Middle frontal gyrus (tissue), 1 donor: Measurements from ENCODE around the gene XKR7.
A peak's percentile ranks its signal among the peaks of the same experiment; 100 is the strongest.
"Not testable (repeated sequence)": the region's sequence is repeated elsewhere in the genome, so short reads cannot be mapped to it uniquely, and the experiment has no call there.

Experiments
- DNase-seq: peaks from one replicate; pipeline ENCODE4 v3.0.0-alpha.2; 2015; ENCODE audit warnings: low spot score; ENCODE audit errors: extremely low spot score

Gene XKR7

DNA sequence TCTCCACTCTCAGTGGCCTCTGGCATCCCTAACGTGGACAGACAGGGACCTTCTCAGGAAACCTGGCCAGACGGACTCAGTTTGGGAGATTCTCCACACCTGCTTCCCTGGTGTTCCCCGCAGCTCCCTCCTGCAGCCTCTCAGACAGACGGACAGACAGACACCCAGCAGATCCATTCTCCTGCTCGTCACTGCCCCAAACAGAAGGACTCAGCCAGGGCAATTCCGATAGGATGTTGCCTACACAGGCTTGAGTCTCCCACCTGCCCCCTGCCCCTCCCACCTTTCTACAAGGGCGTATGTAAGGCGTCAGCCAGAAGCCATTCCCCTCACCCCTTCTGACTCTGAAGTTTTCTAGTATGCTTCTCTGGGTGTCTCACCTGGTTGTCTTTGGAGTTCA, 42.7 kb downstream of the XKR7 start:
- DNase-seq = no peak

DNA sequence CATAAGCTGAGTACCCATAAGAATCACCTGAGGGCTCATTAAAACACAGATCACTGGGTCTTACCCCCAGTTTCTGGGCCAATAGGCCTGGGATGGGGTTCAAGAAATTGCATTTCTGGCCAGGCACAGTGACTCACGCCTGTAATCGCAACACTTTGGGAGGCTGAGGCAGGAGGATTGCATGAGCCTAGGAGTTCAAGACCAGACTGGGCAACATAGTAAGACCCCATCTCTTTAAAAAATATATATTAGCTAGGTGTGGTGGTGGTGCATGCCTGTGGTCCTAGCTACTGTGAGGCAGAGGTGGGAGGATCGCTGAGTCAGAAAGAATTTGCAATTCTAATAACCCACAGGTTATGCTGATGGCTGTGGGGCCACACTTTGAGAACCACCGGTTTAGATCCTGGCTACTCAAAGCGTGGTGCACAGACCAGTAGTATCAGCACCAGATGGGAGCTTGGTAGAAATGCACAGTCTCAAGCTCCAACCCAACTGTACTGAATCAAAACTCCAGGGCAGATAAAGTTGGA, 44.3 kb downstream of the XKR7 start:
- no peak for DNase-seq

DNA sequence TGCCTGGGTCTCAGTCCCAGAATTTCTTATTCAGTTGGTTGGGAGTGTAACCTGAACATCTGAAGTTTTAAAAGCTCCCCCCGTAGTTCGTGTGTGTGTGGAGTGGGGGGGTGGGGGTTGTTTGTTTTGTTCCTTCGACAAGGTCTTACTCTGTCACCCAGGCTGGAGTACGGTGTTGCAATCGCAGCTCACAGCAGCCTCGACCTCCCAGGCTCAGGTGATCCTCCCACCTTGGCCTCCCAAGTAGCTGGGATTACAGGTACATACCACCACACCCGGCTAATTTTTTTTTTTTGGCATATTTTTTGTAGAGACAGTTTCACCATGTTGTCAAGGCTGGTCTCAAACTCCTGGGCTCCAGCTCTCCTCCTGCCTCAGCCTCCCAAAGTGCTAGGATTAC, 45.4 kb downstream of the XKR7 start:
- DNase-seq = no peak

GRCh38 chr20:32017711-32018251, 49.8 kb downstream of the XKR7 start:
- DNase-seq = no peak

GRCh38 chr20:32018269-32019155, 50.6 kb downstream of the XKR7 start:
- no peak for DNase-seq

DNA sequence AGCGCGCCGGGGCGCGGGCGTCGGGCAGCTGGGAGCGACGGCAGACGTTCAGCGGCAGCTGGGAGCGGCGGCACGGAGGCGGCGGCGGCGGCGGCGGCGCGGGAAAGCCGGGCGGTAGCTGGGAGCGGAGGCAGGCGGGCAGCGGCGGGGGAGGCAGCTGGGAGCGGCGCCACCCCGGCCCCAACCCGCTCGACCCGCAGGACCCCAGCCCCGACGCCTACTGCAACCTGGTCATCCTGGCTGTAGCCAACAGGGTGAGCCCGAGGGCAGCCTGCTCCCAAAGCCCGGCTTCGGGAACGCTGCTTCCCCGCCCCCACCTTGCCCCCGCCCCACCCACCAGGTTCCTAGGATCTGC, 51.2 kb downstream of the XKR7 start:
- no peak for DNase-seq

- no peak for DNase-seq
These were observed 51.9 kb downstream of the XKR7 start for GRCh38 chr20:32019563-32020463.

DNA sequence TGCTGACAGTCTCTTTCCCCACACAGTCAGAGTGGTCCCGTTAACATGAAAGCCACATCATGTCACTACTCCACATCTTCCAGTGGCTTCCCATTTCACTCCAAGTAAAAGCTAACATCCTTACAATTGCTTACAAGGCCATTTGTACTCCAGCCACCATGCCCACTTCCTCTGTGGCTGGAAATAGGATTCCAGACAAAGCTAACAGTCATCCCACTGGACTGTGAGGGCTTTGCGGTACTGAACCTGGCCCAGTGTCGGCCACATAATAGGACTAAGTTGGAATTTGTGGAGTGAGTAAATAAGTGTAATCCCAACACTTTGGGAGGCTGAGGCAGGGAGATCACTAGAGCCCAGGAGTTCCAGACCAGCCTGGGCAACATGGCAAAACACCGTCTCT, 53.1 kb downstream of the XKR7 start:
- DNase-seq = no peak

DNA sequence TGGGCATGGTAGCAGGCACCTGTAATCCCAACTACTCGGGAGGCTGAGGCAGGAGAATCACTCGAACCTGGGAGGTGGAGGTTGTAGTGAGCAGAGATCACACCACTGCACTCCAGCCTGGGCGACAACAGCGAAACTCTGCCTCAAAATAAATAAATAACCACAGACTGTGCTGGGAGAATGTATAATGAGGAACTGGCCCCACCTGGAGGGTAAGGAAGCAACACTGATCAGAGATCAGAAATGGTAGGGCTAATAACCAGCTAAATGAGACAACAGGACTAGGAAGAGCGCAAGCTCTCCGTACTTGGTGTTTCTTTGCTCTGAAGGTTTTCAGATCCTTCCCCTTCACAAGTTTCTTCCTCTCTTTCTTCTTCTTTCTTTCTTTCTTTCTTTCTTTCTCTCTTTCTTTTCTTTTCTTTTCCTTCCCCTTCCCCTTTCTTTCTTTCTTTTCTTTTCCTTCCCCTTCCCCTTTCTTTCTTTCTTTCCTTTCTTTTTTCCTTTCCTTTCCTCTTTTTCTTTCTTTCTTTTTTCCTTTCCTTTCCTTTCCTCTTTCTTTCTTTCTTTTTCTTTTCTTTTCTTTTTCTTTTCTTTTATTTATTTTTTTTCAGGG, 56.8 kb downstream of the XKR7 start:
- DNase-seq = no peak

DNA sequence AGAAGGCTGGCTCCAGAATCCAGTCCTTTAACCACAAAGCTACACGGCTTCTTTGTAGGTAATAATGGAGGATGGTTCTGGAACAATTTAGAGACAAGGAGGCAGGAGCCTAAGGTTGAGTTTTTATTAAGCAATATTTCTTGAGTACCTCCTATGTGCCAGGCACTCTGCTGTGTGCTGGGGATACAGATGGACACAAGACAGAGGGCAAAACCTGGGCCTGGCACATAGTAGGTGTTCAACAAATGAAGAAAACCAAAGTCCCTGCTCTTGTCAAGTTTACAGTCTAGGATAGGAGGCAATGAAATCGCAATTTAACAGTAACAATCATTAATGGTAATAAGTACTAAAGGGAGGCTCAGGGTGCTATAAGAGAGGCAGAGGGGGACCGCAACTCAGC, 59.7 kb downstream of the XKR7 start:
- no peak for DNase-seq

GRCh38 chr20:32028647-32029372, 60.9 kb downstream of the XKR7 start:
- no peak for DNase-seq

DNA sequence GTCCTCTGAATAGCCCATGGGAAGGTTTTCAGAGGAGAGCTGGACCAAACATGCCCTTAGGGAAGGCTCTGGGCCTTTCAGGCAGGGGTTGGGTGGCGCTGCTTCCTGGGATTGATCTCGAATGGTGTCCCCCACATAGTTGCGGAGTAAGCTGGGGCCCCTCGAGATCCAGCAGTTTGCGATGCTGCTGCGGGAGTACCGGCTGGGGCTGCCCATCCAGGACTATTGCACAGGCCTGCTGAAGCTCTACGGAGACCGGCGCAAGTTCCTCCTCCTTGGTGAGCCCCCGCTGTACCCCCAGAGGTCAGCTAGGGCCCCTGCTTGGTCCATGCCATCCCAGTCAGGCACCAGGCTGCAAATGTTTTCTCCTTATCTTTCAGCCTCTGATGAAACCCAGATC, 61.6 kb downstream of the XKR7 start:
- DNase-seq = no peak

DNA sequence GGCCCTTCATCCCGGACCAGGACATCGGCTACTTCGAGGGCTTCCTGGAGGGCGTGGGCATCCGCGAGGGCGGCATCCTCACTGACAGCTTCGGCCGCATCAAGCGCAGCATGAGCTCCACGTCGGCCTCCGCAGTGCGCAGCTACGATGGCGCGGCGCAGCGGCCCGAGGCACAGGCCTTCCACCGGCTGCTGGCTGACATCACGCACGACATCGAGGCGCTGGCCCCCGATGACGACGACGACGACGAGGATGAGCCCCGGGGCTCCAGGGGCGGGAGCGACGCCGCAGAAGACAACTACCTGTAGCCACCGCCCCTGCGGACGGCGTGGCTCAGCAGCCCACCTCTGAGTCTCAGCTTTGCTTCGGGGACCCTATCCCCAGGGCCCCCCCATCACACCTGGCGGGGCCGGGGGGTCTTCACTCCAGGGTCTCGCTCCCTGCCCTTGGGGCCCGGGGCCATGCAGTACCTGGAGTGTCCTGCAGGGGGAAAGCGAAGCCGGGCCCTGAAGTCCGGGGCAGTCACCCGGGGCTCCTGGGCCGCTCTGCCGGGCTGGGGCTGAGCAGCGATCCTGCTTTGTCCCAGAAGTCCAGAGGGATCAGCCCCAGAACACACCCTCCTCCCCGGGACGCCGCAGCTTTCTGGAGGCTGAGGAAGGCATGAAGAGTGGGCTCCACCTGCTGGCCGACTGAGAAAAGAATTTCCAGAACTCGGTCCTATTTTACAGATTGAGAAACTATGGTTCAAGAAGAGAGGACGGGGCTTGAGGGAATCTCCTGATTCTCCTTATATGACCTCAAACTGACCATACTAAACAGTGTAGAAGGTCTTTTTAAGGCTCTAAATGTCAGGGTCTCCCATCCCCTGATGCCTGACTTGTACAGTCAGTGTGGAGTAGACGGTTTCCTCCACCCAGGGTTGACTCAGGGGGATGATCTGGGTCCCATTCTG, 63.3 kb downstream of the XKR7 start:
- DNase-seq = peak; percentile 36

GRCh38 chr20:32033316-32033715, 65.4 kb downstream of the XKR7 start:
- DNase-seq = no peak

GRCh38 chr20:32033721-32034120, 65.8 kb downstream of the XKR7 start:
- DNase-seq = not testable (repeated sequence)

GRCh38 chr20:32034581-32035425, 66.9 kb downstream of the XKR7 start:
- DNase-seq = no peak

GRCh38 chr20:32035426-32035779, 67.5 kb downstream of the XKR7 start:
- no peak for DNase-seq

- no peak for DNase-seq
These were observed 68.3 kb downstream of the XKR7 start for GRCh38 chr20:32036252-32036651.
